SK-N-SH (cell line): ENCODE data around the gene ZNF827.

Source experiments
- CTCF ChIP-seq: fragments of 200-600 bp; sonication (generic); IDR thresholded peaks from 2 replicates; pipeline ENCODE4 v1.6.1; 2017; ENCODE audit warnings: antibody characterized with exemption, mild to moderate bottlenecking, moderate library complexity
- EZH2phosphoT487 ChIP-seq: fragments of 200-600 bp; sonication (generic); IDR thresholded peaks from 2 replicates; pipeline ENCODE4 v1.6.1; 2017; ENCODE audit warnings: low read depth, mixed run types, mild to moderate bottlenecking, antibody characterized with exemption, moderate library complexity, borderline replicate concordance
- GABPA ChIP-seq: IDR thresholded peaks from 2 replicates; pipeline ENCODE4 v1.4.0; 2012; ENCODE audit warnings: low read depth, mild to moderate bottlenecking
- POLR2AphosphoS5 ChIP-seq: IDR thresholded peaks from 2 replicates; pipeline ENCODE4 v1.6.1; 2012; ENCODE audit warnings: low read depth, low read length
- SMC3 ChIP-seq: IDR thresholded peaks from 2 replicates; pipeline ENCODE4 v1.6.1; 2012; ENCODE audit warnings: low read depth, low read length, improper control_type of control experiment
- TEAD4 ChIP-seq: IDR thresholded peaks from 2 replicates; pipeline ENCODE4 v1.4.0; 2012; ENCODE audit warnings: mild to moderate bottlenecking, borderline replicate concordance; ENCODE audit not compliant: insufficient read depth
- TF ChIP-seq, protein P1 (sequence below): IDR thresholded peaks from 2 replicates; pipeline ENCODE4 v1.4.0; 2012; ENCODE audit warnings: low read depth, borderline replicate concordance

DNA sequence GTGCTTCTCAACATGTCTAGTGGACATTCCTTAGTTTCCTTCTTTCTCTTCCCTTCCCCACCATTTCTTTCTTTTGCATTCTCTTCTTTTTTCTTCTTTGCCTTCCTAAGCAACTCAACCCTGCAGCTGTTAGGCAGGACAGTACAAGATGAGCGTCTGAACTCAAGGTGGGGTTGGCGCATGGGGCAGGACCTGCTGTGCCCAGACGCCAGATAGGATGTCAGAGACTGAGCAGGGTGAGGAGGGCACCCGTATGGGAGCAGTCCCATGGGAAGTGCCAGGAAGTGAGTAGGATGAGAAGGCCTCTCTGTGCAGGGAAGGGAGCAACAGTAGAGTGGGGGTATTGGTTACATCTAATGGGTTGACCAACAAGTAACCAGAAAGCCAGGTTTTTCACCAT lies 38.1 kb upstream of the ZNF827 start:
- TF ChIP-seq CTCF (no peak), EZH2phosphoT487 (no peak), GABPA (no peak), TEAD4 (no peak), POLR2AphosphoS5 (no peak), SMC3 (no peak)
- TF ChIP-seq, protein P1, sequence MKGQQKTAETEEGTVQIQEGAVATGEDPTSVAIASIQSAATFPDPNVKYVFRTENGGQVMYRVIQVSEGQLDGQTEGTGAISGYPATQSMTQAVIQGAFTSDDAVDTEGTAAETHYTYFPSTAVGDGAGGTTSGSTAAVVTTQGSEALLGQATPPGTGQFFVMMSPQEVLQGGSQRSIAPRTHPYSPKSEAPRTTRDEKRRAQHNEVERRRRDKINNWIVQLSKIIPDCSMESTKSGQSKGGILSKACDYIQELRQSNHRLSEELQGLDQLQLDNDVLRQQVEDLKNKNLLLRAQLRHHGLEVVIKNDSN, result no peak
